NAMALWA (cell line): ENCODE measurements around the gene TMEM150C.
A peak's percentile ranks its signal among the peaks of the same experiment; 100 is the strongest.
"Not testable (repeated sequence)": the region's sequence is repeated elsewhere in the genome, so short reads cannot be mapped to it uniquely, and the experiment has no call there.

Source experiments
- DNase-seq: peaks from one replicate; pipeline ENCODE4 v3.0.0-alpha.2; 2015; ENCODE audit warnings: low spot score

The TMEM150C gene

GRCh38 chr4:82569076-82569475 is 7.3 kb upstream of the TMEM150C start:
- DNase-seq = no peak

GRCh38 chr4:82567444-82567843 is 5.7 kb upstream of the TMEM150C start:
- no peak for DNase-seq

GRCh38 chr4:82562564-82562854 is 721 bp upstream of the TMEM150C start:
- no peak for DNase-seq

GRCh38 chr4:82560853-82561785 is 669 bp downstream of the TMEM150C start:
- DNase-seq = no peak

GRCh38 chr4:82559735-82560120 is 2.1 kb downstream of the TMEM150C start:
- DNase-seq = no peak

GRCh38 chr4:82559090-82559734 is 2.6 kb downstream of the TMEM150C start:
- not testable (repeated sequence) for DNase-seq

- DNase-seq = peak; percentile 20
Measured at GRCh38 chr4:82555276-82555675, 6.5 kb downstream of the TMEM150C start.

- no peak for DNase-seq
Measured at GRCh38 chr4:82553020-82553419, 8.8 kb downstream of the TMEM150C start.

GRCh38 chr4:82551734-82552133 is 10.1 kb downstream of the TMEM150C start:
- no peak for DNase-seq

GRCh38 chr4:82547850-82548249 is 13.9 kb downstream of the TMEM150C start:
- not testable (repeated sequence) for DNase-seq

GRCh38 chr4:82543131-82543530 is 18.7 kb downstream of the TMEM150C start:
- DNase-seq = no peak

- no peak for DNase-seq
Measured at GRCh38 chr4:82542642-82543041, 19.1 kb downstream of the TMEM150C start.

GRCh38 chr4:82529322-82529721 is 32.5 kb downstream of the TMEM150C start:
- DNase-seq = no peak

GRCh38 chr4:82528868-82529267 is 32.9 kb downstream of the TMEM150C start:
- no peak for DNase-seq

GRCh38 chr4:82528074-82528473 is 33.7 kb downstream of the TMEM150C start:
- DNase-seq = no peak

- DNase-seq = no peak
Measured at GRCh38 chr4:82525307-82525911, 36.4 kb downstream of the TMEM150C start.

- no peak for DNase-seq
Measured at GRCh38 chr4:82524570-82525152, 37.1 kb downstream of the TMEM150C start.

- DNase-seq = no peak
Measured at GRCh38 chr4:82523179-82523578, 38.6 kb downstream of the TMEM150C start.

GRCh38 chr4:82522472-82522871 is 39.3 kb downstream of the TMEM150C start:
- DNase-seq = no peak

GRCh38 chr4:82521283-82521682 is 40.5 kb downstream of the TMEM150C start:
- no peak for DNase-seq

GRCh38 chr4:82519776-82520175 is 42.0 kb downstream of the TMEM150C start:
- DNase-seq = no peak

- no peak for DNase-seq
Measured at GRCh38 chr4:82519072-82519471, 42.7 kb downstream of the TMEM150C start.

- no peak for DNase-seq
Measured at GRCh38 chr4:82517043-82517442, 44.7 kb downstream of the TMEM150C start.
